ENCODE data around the gene ITPRIP.

The ITPRIP gene

GRCh38 chr10:104308439-104308903, 29.8 kb downstream of the ITPRIP start (continued):
- TF ChIP-seq, protein P1, sequence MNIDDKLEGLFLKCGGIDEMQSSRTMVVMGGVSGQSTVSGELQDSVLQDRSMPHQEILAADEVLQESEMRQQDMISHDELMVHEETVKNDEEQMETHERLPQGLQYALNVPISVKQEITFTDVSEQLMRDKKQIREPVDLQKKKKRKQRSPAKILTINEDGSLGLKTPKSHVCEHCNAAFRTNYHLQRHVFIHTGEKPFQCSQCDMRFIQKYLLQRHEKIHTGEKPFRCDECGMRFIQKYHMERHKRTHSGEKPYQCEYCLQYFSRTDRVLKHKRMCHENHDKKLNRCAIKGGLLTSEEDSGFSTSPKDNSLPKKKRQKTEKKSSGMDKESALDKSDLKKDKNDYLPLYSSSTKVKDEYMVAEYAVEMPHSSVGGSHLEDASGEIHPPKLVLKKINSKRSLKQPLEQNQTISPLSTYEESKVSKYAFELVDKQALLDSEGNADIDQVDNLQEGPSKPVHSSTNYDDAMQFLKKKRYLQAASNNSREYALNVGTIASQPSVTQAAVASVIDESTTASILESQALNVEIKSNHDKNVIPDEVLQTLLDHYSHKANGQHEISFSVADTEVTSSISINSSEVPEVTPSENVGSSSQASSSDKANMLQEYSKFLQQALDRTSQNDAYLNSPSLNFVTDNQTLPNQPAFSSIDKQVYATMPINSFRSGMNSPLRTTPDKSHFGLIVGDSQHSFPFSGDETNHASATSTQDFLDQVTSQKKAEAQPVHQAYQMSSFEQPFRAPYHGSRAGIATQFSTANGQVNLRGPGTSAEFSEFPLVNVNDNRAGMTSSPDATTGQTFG (tag by site-specific recombination; IDR thresholded peaks at IDR 0.05; ENCODE audit: borderline replicate concordance) = no peak
- TF ChIP-seq ZNF274 (IDR thresholded peaks at IDR 0.05; ENCODE audit: low read length) (no peak), ZNF274 (tag by site-specific recombination; IDR thresholded peaks at IDR 0.05; ENCODE audit: borderline replicate concordance) (no peak), ZSCAN23 (tag by site-specific recombination; IDR thresholded peaks at IDR 0.05) (no peak), EGR2 (tag by site-specific recombination; IDR thresholded peaks at IDR 0.05; ENCODE audit: low read depth) (no peak), ZNF670 (tag by site-specific recombination; IDR thresholded peaks at IDR 0.05; ENCODE audit: low read depth) (no peak), HOXD13 (CRISPR knock-in tag; IDR thresholded peaks at IDR 0.05; ENCODE audit: borderline replicate concordance) (no peak)

DNA sequence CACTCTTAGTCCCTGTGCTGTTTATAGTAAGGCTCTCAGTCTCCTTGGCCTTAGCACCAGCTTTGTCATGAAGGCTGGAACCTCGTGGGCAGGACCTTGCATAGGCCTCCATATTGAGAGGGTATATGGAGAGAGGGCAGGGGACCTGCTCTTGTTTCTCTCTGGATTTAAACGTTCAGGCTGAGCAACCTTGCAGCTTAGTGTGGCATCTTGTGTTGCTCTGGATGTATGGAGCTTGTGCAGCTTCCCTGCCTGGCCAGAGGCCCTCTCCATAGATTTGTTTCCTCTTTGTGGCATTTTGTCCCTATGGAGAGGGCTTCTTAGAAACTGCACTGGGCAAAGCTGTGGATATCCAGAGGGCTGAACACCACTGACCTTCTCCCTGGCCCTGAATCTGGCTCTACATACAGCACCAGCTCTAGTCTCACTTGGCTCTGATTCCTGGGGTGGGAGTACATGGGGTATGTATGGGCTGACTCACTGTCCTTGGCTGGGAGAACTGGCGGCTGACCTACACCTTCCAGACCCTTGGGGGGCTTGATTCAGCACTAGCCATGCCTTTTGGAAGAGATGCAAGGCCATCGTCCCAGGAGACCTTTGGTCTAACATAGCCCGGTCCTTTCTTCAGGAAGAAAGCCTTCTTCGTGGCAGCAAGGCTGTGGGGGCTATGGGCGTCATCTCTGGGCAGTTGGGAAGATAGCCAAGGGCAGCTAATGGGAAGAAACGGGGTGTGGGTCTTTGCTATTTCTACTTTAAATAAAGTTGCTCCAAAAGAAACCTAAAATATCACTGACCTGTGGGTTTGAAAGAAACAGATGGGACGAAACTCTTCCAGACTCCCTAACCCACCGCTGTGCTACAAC, 30.5 kb downstream of the ITPRIP start:
- no peaks in the 10 kb centered on the region for H3K9me3 ChIP-seq (ENCODE audit: control insufficient read depth, insufficient read depth, low read depth, low read length)
- CTCF ChIA-PET = interaction anchor here (0.6 to 7.2 kb wide), 6 partner anchors 10 to 41 kb away, joined by 3 to 152 read pairs (median 17); partner anchors contain the start of gene CFAP58
- POLR2A ChIA-PET = no interaction called here
- no peaks in the 10 kb centered on the region for H3K4me1 ChIP-seq (ENCODE audit: control insufficient read depth, insufficient read depth, low read length)
- TF ChIP-seq ZBTB11 (tag by site-specific recombination; conservative IDR thresholded peaks at IDR 0.05; ENCODE audit: low read depth) (no peak), ZNF26 (tag by site-specific recombination; IDR thresholded peaks at IDR 0.05) (no peak), ZNF266 (tag by site-specific recombination; IDR thresholded peaks at IDR 0.05; ENCODE audit: low read depth) (no peak)
- H3K36me3 ChIP-seq (ENCODE audit: control insufficient read depth in 2 of 2, insufficient read depth in 1 of 2, low read length in 2 of 2) = peaks cover 0 to 14% of the 10 kb centered on the region in 2 experiments; a peak in 1 of 3 replicates
- H3K27ac ChIP-seq (ENCODE audit: extremely low read depth, low read depth, low read length) = no peak overlapping the region
- H3K4me3 ChIP-seq (ENCODE audit: low read depth, low read length) = no peak overlapping the region

- Histone ChIP-seq H3K27ac (ENCODE audit: extremely low read depth, low read depth, low read length) (no peak overlapping the region), H3K4me3 (ENCODE audit: low read depth, low read length) (no peak overlapping the region), H3K36me3 (ENCODE audit: control insufficient read depth in 2 of 2, insufficient read depth in 1 of 2, low read length in 2 of 2) (peaks cover 0 to 7% of the 10 kb centered on the region in 2 experiments; a peak in 1 of 3 replicates), H3K9me3 (ENCODE audit: control insufficient read depth, insufficient read depth, low read depth, low read length) (no peaks in the 10 kb centered on the region), H3K4me1 (ENCODE audit: control insufficient read depth, insufficient read depth, low read length) (no peaks in the 10 kb centered on the region)
- ChIA-PET CTCF (interaction anchor here (0.7 to 7.2 kb wide), 10 partner anchors 7 to 416 kb away, joined by 3 to 152 read pairs (median 11); partner anchors contain the start of gene CFAP58), POLR2A (interaction anchor here (0.6 kb wide), 1 partner anchor 961 kb away, joined by 3 read pairs; no protein-coding TSS in a partner anchor)
- TF ChIP-seq ZNF624 (tag by site-specific recombination; IDR thresholded peaks at IDR 0.05) = no peak
- no peak for TF ChIP-seq ZNF658 (tag by site-specific recombination; IDR thresholded peaks at IDR 0.05)
- TF ChIP-seq ZNF248 (tag by site-specific recombination; IDR thresholded peaks at IDR 0.05) = no peak
- no peak for TF ChIP-seq PRDM1 (tag by site-specific recombination; IDR thresholded peaks at IDR 0.05)
- no peak for TF ChIP-seq ZNF510 (tag by site-specific recombination; IDR thresholded peaks at IDR 0.05; ENCODE audit: insufficient replicate concordance)
- no peak for TF ChIP-seq ZNF571 (tag by site-specific recombination; IDR thresholded peaks at IDR 0.05)
- no peak for TF ChIP-seq ZBTB8A (tag by site-specific recombination; IDR thresholded peaks at IDR 0.05)
- no peak for TF ChIP-seq GLIS2 (tag by site-specific recombination; IDR thresholded peaks at IDR 0.05)
- no peak for TF ChIP-seq ZNF623 (tag by site-specific recombination; IDR thresholded peaks at IDR 0.05)
- TF ChIP-seq ZNF202 (tag by site-specific recombination; IDR thresholded peaks at IDR 0.05; ENCODE audit: borderline replicate concordance) = no peak
- TF ChIP-seq OSR2 (tag by site-specific recombination; IDR thresholded peaks at IDR 0.05) = no peak
- TF ChIP-seq ZNF561 (tag by site-specific recombination; IDR thresholded peaks at IDR 0.05; ENCODE audit: borderline replicate concordance) = no peak
- no peak for TF ChIP-seq TRIM28 (IDR thresholded peaks at IDR 0.05; ENCODE audit: borderline replicate concordance, low read length)
- TF ChIP-seq GLI4 (tag by site-specific recombination; IDR thresholded peaks at IDR 0.05) = no peak
- TF ChIP-seq ZNF701 (tag by site-specific recombination; IDR thresholded peaks at IDR 0.05) = no peak
Measured at GRCh38 chr10:104306897-104307296, 31.4 kb downstream of the ITPRIP start.
